ENCODE data around the gene MARK2. TPM values are rescaled to one million over a fixed set of nuclear protein-coding genes. Genes with fewer than 3 reads are reported as not detected.

MARK2 gene
- total RNA-seq, 1 donor from 2014 or later, result 40.1 TPM

DNA sequence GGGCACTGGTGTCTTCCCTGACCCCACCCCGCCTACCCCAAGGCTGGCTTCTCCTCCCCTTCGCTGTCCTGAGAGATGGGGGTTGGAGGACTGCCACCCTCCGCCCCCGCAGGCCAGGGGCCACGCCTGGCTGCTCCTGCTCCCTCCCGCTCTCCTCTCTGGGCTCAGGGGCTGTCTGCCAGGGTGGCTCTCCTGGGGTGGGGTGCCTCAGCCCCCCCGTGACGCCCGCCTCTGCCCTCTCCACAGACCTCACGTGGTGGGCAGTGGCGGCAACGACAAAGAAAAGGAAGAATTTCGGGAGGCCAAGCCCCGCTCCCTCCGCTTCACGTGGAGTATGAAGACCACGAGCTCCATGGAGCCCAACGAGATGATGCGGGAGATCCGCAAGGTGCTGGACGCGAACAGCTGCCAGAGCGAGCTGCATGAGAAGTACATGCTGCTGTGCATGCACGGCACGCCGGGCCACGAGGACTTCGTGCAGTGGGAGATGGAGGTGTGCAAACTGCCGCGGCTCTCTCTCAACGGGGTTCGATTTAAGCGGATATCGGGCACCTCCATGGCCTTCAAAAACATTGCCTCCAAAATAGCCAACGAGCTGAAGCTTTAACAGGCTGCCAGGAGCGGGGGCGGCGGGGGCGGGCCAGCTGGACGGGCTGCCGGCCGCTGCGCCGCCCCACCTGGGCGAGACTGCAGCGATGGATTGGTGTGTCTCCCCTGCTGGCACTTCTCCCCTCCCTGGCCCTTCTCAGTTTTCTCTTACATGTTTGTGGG lies 69.9 kb downstream of the MARK2 start:
- H3K36me3 ChIP-seq (ENCODE audit: control insufficient read depth, insufficient read depth, low read length), result peaks cover 1% of the 10 kb centered on the region
- no peak for DNase-seq (ENCODE audit: low read depth)
- H3K4me3 ChIP-seq (ENCODE audit: low read depth, low read length), result no peak overlapping the region
- no peak for TF ChIP-seq CTCF (IDR thresholded peaks at IDR 0.05; ENCODE audit: insufficient read depth, low read length, poor library complexity, severe bottlenecking)
- no peaks in the 10 kb centered on the region for H3K27me3 ChIP-seq (ENCODE audit: control insufficient read depth, insufficient read depth, low read length)

GRCh38 chr11:63909591-63910506 lies 70.9 kb downstream of the MARK2 start:
- DNase-seq (ENCODE audit: low read depth), result no peak
- H3K27me3 ChIP-seq (ENCODE audit: control insufficient read depth, insufficient read depth, low read length), result no peaks in the 10 kb centered on the region
- no peak overlapping the region for H3K4me3 ChIP-seq (ENCODE audit: low read depth, low read length)
- peaks cover 1% of the 10 kb centered on the region for H3K36me3 ChIP-seq (ENCODE audit: control insufficient read depth, insufficient read depth, low read length)
- no peak for TF ChIP-seq CTCF (IDR thresholded peaks at IDR 0.05; ENCODE audit: insufficient read depth, low read length, poor library complexity, severe bottlenecking)

GRCh38 chr11:63910675-63911074 lies 71.8 kb downstream of the MARK2 start:
- Histone ChIP-seq H3K27me3 (ENCODE audit: control insufficient read depth, insufficient read depth, low read length) (no peaks in the 10 kb centered on the region), H3K36me3 (ENCODE audit: control insufficient read depth, insufficient read depth, low read length) (peaks cover 1% of the 10 kb centered on the region), H3K4me3 (ENCODE audit: low read depth, low read length) (no peak overlapping the region)
- DNase-seq (ENCODE audit: low read depth), result no peak
- no peak for TF ChIP-seq CTCF (IDR thresholded peaks at IDR 0.05; ENCODE audit: insufficient read depth, low read length, poor library complexity, severe bottlenecking)

DNA sequence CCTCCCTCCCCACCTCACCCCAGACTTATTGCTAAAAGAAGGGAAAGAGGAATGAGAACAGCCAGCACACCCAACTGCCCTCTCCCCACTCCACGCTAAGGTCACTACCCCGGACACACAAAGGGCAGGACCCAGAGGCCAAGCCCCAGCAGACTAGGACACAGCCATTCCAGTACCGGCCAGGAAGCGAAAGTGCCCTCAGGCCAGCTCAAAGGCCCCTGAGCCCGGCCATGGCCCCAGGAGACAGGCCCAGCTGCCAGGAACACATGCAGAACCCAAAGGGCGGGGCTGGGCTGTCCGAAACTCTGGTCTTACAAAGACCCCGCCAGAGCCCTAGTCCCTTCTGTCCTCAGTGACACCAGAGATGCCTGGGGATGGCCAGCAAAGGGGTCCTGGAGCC lies 72.5 kb downstream of the MARK2 start:
- Histone ChIP-seq H3K4me3 (ENCODE audit: low read depth, low read length) (no peak overlapping the region), H3K27me3 (ENCODE audit: control insufficient read depth, insufficient read depth, low read length) (no peaks in the 10 kb centered on the region), H3K36me3 (ENCODE audit: control insufficient read depth, insufficient read depth, low read length) (peaks cover 1% of the 10 kb centered on the region)
- no peak for TF ChIP-seq CTCF (IDR thresholded peaks at IDR 0.05; ENCODE audit: insufficient read depth, low read length, poor library complexity, severe bottlenecking)
- no peak for DNase-seq (ENCODE audit: low read depth)

- peaks cover 1% of the 10 kb centered on the region for H3K36me3 ChIP-seq (ENCODE audit: control insufficient read depth, insufficient read depth, low read length)
- no peak overlapping the region for H3K4me3 ChIP-seq (ENCODE audit: low read depth, low read length)
- no peak for DNase-seq (ENCODE audit: low read depth)
- H3K27me3 ChIP-seq (ENCODE audit: control insufficient read depth, insufficient read depth, low read length), result no peaks in the 10 kb centered on the region
- TF ChIP-seq CTCF (IDR thresholded peaks at IDR 0.05; ENCODE audit: insufficient read depth, low read length, poor library complexity, severe bottlenecking), result no peak
Observed at GRCh38 chr11:63911876-63912275, 73.0 kb downstream of the MARK2 start.
